ENCODE data around the gene SI. TPM values are rescaled to one million over a fixed set of nuclear protein-coding genes. Genes with fewer than 3 reads are reported as not detected.
"Not testable (repeated sequence)": the region's sequence is repeated elsewhere in the genome, so short reads cannot be mapped to it uniquely, and the experiment has no call there.

SI gene
- total RNA-seq, 1 donor = not detected

DNA sequence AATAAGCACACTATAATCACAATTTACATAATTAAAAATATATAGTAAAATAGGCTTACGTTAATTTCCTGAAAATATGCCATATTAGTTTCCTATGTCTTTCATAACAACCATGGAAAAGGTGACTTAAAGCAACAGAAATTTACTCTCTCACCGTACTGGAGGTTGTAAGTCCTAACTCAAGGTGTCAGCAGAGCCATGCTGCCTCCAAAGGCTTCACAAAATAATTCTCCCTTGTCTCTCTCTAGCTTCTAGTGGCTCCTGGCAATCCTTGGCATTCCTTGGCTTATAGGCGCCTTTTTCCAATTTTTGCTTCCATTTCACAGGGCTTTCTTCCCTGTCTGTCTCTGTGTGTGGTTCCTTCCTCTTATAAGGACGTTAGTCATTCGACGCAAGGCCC is 7.6 kb downstream of the SI start:
- TF ChIP-seq CTCF (IDR thresholded peaks at IDR 0.05; ENCODE audit: insufficient read depth, low read length) = no peak
- H3K4me3 ChIP-seq (ENCODE audit: low read depth, low read length) = no peak overlapping the region
- DNase-seq (ENCODE audit: low read depth) = no peak

DNA sequence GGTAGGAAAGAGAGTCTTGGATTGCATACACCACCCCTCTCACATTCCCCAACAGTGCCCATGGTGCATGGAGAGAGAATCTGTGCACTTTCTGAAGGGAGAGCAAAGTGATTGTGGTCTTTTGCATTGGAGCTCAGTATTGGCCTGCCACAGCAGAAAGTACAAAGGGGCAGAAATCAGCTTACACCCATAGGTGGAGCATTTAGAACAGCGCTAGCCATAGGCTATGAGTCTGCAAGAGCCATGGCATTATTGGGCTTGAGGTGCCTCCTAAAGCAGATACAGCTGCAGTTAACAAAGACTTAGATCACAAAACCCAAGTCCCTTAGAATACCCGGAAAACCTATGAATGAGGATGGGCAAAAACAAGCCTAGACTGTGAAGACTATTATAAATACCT is 21.8 kb downstream of the SI start:
- DNase-seq (ENCODE audit: low read depth) = no peak
- TF ChIP-seq CTCF (IDR thresholded peaks at IDR 0.05; ENCODE audit: insufficient read depth, low read length) = no peak
- no peak overlapping the region for H3K4me3 ChIP-seq (ENCODE audit: low read depth, low read length)

- TF ChIP-seq CTCF (IDR thresholded peaks at IDR 0.05; ENCODE audit: insufficient read depth, low read length) = no peak
Measured at GRCh38 chr3:165040186-165040585, 38.1 kb downstream of the SI start.

GRCh38 chr3:165011557-165011956 is 66.7 kb downstream of the SI start:
- DNase-seq (ENCODE audit: low read depth) = no peak
- H3K4me3 ChIP-seq (ENCODE audit: low read depth, low read length) = no peak overlapping the region
- TF ChIP-seq CTCF (IDR thresholded peaks at IDR 0.05; ENCODE audit: insufficient read depth, low read length) = no peak

More at GRCh38 chr3:165040186-165040585, 38.1 kb downstream of the SI start:
- no peak for DNase-seq (ENCODE audit: low read depth)
- H3K4me3 ChIP-seq (ENCODE audit: low read depth, low read length) = no peak overlapping the region

DNA sequence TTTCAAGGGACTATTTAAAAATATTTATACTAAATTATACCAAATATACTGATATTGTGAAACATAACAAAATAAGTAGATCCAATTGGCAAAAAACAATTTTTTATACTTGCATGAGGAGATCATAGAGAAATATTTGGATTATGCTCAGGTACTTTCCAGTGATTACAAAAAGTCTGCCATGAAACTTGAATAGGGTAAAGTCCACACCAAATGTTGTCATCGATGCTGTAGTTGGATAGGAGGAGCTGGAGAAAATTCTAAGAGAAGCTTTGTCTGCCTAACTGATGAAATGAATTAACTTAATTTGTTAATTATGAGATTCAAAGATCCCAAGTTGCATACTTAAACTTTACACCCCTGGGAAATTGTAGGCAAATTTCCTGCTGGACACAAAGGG is 93.3 kb downstream of the SI start:
- DNase-seq (ENCODE audit: low read depth) = no peak
- no peak overlapping the region for H3K4me3 ChIP-seq (ENCODE audit: low read depth, low read length)
- TF ChIP-seq CTCF (IDR thresholded peaks at IDR 0.05; ENCODE audit: insufficient read depth, low read length) = no peak

DNA sequence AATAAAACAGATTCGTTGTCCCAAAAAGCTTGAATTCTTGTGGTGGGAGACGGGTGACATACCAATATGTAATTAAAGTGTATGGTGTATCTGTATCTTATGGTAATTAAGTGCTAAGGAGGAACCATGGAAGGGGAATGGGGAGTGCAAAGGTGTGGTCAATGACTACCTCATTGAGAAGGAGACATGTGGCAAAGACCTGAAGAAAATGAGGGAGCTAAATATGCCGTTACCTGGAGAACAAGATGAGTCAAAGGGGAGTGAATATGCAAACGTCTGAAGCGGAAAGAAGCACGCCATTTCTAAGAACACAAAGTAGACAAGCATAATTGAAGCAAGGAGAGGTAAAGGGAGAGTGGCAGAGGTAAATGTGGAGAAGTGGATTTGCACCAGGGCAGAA is 115.7 kb downstream of the SI start:
- no peak for TF ChIP-seq CTCF (IDR thresholded peaks at IDR 0.05; ENCODE audit: insufficient read depth, low read length)
- DNase-seq (ENCODE audit: low read depth) = no peak

DNA sequence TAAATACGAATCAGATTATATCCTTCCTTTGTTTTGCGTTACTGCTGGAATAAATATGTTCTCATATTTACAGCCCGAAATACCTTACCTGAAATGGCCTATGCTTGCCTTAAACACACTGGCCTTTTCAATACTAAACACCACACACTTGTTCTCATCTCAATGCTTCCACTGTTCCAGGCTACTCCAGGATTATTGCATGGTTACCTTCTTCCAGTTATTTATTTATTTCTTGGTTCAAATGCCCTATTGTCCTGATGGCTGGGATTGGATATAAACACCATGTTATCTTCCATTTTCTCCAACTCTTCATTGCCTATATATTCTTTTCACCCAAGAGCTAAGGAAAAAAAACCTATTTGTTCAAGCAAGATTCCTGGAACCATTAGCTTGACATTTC is 125.3 kb downstream of the SI start:
- no peak for TF ChIP-seq CTCF (IDR thresholded peaks at IDR 0.05; ENCODE audit: insufficient read depth, low read length)
- H3K4me3 ChIP-seq (ENCODE audit: low read depth, low read length) = no peak overlapping the region
- no peak for DNase-seq (ENCODE audit: low read depth)

More for the DNA sequence above, 115.7 kb downstream of the SI start:
- H3K4me3 ChIP-seq (ENCODE audit: low read depth, low read length) = no peak overlapping the region

GRCh38 chr3:164951403-164951802 is 126.9 kb downstream of the SI start:
- not testable (repeated sequence) for DNase-seq (ENCODE audit: low read depth); H3K4me3 ChIP-seq (ENCODE audit: low read depth, low read length)

Data from fibroblast of the aortic adventitia (primary cell).